AG09319 (cell line): ENCODE measurements around the gene CLDN25.

Experiments used
- DNase-seq: peaks from one replicate; pipeline ENCODE4 v3.0.0-alpha.2; 2010; ENCODE audit warnings: low read depth; ENCODE audit errors: extremely low read depth
- TF ChIP-seq, protein P1 (sequence below): IDR thresholded peaks from 2 replicates; pipeline ENCODE4 v1.5.1; 2011; ENCODE audit warnings: low read depth, mild to moderate bottlenecking, inconsistent platforms, low read length, moderate library complexity

Gene CLDN25

DNA sequence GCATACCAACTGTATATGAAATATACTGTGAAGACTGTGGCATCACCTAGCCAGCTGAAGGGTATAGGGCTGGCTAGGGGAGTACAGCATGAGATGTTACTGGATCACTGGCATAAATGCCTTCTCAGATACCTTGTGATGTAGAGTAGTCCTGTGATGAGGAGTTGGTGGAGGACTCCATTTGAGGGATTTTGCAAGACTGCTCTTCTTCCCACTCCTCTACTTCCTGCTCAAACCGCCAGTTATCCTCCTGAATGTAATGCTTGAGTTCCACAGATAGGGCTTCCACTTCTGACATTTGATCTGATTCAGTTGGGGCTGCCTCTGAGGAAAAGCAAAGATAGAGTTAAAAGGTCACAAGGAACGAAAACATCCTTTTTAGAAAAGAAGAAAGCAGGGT, 29.3 kb downstream of the CLDN25 start:
- TF ChIP-seq, protein P1, sequence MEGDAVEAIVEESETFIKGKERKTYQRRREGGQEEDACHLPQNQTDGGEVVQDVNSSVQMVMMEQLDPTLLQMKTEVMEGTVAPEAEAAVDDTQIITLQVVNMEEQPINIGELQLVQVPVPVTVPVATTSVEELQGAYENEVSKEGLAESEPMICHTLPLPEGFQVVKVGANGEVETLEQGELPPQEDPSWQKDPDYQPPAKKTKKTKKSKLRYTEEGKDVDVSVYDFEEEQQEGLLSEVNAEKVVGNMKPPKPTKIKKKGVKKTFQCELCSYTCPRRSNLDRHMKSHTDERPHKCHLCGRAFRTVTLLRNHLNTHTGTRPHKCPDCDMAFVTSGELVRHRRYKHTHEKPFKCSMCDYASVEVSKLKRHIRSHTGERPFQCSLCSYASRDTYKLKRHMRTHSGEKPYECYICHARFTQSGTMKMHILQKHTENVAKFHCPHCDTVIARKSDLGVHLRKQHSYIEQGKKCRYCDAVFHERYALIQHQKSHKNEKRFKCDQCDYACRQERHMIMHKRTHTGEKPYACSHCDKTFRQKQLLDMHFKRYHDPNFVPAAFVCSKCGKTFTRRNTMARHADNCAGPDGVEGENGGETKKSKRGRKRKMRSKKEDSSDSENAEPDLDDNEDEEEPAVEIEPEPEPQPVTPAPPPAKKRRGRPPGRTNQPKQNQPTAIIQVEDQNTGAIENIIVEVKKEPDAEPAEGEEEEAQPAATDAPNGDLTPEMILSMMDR, result no peak
- no peak for DNase-seq

DNA sequence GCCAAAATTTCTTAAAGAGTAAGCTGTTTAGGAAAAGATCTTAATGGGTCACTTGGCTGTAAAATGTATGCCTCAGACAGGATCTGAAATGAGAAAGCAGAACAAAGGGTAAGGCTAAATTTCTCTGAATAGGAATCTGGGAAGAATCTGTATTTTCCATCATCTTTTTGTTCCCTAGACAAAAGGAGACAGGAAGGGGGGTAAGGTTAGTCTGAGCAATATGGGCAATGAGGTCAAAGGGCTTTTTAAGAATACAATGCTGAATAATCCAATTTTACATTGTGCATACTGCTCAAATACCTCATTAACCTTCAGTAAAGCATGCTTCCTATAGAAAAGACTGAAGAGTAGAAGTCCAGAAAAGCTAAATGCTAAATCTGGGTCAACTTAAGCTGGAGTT, 34.6 kb downstream of the CLDN25 start:
- DNase-seq, result no peak
- TF ChIP-seq, protein P1, result no peak

DNA sequence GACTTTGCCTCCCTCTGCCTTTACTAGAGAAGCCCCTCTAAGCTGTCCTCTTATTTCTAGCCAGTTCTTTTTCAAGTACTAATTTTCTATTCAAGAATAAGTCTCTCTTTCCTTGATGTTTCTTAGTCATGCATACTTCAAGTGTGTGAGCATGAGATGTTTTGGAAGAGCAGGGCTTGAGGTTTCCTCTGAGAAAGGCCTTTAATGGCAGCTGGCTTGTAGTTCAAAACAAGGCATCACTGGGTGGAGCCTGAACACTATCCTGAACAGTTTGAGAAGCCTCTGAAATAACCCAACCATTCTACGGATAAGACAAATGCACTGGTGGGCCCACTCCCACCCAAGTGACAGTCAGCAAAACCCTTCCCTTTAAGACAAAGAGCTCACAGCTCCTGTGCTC, 37.6 kb downstream of the CLDN25 start:
- TF ChIP-seq, protein P1, result no peak
- DNase-seq, result no peak

DNA sequence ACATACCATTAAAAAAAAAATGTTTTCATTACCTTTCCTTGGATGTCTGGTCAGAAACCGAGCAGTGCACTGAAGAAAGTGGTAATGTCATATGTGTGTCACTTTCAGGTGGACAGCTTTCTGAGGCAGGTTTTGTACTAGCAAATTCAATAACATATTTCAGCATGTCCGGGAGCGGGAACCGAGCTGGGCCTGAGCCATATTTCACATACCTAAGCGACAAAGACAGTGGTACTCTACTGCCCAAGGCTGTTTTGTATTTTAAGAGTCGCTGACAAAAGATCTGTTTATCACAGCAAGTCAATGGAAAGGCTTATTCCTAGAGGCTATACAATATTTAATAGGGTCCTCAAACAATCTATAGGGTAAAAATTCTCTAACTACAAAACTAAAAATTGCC, 38.0 kb downstream of the CLDN25 start:
- TF ChIP-seq, protein P1, result no peak
- no peak for DNase-seq

DNA sequence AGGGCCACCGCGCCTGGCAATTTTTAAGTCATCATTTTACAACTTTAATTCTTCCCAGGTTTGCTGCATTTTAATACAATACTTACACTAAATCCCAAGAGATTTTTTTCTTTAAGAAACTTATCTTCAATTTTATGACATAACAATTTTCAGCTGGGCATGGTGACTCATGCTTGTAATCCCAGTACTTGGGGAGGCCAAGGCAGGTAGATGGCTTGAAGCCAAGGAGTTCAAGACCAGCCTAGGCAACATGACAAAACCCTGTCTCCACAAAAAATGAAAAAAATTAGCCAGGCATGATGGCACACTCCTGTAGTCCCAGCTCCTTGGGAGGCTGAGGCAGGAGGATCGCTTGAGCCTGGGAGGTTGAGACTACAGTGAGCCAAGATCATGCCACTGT, 38.8 kb downstream of the CLDN25 start:
- no peak for DNase-seq
- TF ChIP-seq, protein P1, result no peak

DNA sequence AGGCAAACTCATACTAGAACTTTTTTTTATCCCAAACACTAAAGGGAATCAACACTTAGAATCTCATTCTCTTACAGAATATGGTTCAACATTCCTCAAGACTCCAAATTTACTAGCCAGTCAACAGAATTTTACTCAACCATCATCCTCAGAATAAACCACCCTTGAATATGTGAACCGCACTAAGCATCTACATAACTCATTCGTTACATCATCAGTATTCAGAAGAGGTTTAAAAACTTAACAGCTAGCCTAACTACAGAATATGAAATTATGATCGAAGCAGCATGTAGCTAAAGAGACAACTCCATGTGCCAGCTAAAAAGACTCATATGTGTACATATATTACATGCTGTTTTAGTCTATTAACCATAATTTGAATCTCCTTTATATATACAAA, 47.9 kb downstream of the CLDN25 start:
- TF ChIP-seq, protein P1, result no peak
- no peak for DNase-seq

DNA sequence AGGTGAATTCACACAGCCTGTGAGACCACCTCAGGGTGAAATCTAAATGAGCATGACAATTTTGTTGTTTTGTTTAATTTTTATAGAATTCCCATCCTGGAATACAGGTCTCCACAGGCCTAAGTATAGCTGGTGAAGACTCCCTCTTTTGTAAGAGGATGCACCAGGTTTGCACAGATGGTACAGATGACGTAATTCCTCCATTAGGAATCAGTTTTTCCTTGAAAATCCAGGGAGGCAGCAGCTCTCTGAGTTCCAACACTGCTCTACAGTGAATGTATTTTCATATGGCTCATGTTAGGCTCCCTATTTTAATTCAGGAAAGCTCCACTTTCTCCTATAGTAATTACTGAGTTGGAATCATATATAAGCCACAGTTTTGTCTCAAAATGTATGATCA, 48.6 kb downstream of the CLDN25 start:
- TF ChIP-seq, protein P1, result no peak
- no peak for DNase-seq
